Fibroblast of skin of back (primary cell): ENCODE data around the gene ZNF691.
"Not testable (repeated sequence)": the region's sequence is repeated elsewhere in the genome, so short reads cannot be mapped to it uniquely, and the experiment has no call there.

Experiments
- DNase-seq: peaks from one replicate; pipeline ENCODE4 v3.0.0-alpha.2; 2013

The ZNF691 gene

GRCh38 chr1:42861014-42861399 is 14.6 kb downstream of the ZNF691 start:
- no peak for DNase-seq

DNA sequence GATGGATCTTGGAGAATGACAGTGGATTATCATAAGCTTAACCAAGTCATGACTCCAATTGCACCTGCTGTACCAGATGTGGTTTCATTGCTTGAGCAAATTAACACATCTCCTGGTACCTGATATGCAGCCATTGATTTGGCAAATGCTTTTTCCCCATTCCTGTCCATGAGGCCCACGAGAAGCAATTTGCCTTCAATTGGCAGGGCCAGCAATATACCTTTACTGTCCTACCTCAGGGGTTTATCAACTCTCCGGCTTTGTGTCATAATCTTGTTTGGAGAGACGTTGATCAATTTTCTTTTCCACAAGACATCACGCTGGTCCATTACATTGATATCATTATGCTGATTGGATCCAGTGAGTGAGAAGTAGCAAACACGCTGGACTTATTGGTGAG is 20.1 kb downstream of the ZNF691 start:
- DNase-seq: no peak

DNA sequence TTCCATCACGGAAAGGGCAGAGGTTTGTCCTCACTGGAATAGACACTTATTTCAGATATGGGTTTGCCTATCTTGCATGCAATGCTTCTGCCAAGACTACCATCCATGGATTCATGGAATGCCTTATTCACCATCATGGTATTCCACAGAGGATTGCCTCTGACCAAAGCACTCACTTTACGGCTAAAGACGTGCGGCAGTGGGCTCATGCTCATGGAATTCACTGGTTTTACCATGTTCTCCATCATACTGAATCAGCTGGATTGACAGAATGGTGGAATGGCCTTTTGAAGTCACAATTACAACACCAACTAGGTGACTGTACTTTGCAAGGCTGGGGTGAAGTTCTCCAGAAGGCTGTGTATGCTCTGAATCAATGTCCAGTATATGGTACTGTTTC is 22.1 kb downstream of the ZNF691 start:
- peak; percentile 8 for DNase-seq

DNA sequence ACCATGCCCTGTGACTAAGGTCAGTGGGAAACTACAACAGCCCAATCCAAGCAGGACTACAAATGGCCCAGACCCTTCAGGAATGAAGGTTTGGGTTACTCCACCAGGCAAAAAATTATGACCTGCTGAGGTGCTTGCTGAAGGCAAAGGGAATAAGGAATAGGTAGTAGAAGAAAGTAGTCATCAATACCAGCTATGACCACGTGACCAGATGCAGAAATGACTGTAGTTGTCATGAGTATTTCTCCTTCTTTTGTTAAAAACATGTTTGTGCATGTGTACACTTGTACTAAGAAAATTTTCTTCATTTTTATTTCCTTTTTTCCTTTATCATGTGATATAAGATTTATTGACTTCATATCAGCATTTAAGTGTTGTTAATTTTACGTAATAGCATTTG is 22.8 kb downstream of the ZNF691 start:
- not testable (repeated sequence) for DNase-seq

GRCh38 chr1:42869751-42870150 is 23.3 kb downstream of the ZNF691 start:
- DNase-seq: not testable (repeated sequence)

DNA sequence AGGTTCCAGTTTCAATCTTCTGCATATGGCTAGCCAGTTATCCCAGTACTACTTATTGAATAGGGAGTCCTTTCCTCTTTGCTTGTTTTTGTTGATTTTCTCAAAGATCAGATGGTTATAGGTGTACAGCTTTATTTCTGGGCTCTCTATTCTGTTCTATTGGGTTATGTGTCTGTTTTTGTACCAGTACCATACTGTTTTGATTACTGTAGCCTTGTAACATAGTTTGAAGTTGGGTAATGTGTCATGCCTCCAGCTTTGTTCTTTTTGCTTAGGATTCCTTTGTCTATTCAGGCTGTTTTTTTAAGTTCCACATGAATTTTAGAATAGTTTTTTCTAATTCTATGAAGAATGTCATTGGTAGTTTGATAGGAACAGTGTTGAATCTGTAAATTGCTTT is 26.7 kb downstream of the ZNF691 start:
- DNase-seq: not testable (repeated sequence)

GRCh38 chr1:42873670-42874069 is 27.3 kb downstream of the ZNF691 start:
- DNase-seq: no peak

DNA sequence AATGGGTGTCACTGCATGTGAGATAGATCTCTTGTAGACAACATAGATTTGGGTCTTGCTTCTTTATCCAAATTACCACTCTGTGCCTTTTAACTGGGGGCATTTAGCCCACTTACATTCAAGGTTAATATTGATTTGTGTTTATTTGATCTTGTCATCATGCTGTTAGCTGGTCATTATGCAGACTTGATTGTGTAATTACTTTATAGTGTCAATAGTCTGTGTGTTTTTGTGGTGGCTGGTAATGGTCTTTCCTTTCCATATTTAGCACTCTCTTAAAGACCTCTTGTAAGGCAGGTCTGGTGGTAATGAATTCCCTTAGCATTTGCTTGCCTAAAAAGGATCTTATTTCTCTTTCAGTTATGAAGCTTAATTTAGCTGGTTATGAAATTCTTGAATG is 29.6 kb downstream of the ZNF691 start:
- no peak for DNase-seq

DNA sequence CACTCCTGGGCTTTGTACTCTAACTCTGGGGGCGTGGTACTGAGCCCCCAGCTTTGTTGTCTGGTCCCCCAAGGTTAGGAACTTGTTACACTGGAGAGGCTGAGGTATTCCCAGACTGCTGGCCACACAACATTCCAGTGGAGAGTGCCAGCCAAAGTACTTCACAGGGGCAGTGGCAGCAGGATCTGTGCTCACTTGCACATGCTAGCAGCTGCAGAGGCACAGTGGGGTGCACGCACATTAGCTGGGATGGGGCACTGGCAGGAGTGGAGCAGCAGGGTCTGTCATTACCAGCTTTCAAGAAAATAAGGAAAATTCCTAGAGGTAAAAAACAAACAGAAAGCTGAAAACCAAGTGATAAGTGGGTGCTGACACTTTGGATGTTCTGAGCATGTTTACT is 31.0 kb downstream of the ZNF691 start:
- no peak for DNase-seq

- no peak for DNase-seq
These were observed 34.0 kb downstream of the ZNF691 start for GRCh38 chr1:42880384-42880783.

DNA sequence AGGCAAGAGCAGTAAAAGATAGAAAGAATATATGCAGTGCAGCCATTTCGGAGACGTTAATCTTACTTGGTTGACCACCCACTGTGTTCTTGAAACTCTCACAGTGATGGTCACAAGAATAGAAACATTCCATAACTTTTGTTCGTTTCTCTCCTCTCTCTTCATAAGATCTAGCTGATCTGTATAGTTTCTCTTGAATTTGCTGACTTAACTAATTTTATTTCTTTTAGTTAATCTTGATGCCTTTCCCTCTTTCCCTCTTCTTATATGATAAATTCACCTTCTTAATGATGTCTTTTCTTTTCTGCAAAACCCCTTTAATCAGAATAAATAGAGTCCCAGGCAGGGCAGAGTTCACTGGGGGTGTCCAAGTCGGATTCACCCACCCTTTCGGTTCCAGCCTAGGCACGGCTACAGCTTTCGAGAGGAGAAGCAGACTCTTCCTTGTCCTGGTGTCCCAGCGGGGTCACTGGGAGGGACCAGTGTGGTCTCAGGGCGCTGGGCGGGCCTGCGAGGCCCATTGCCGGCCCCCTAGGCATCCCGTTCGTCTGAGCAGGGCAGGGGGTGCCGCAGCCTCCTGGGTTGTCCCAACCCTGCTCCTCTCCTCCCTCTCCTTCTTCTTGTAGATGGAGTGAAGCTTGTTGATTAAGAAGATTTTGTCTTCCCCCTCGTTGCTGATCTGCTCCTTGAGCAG is 39.8 kb downstream of the ZNF691 start:
- DNase-seq: no peak

- no peak for DNase-seq
These were observed 40.4 kb downstream of the ZNF691 start for GRCh38 chr1:42886800-42887199.

DNA sequence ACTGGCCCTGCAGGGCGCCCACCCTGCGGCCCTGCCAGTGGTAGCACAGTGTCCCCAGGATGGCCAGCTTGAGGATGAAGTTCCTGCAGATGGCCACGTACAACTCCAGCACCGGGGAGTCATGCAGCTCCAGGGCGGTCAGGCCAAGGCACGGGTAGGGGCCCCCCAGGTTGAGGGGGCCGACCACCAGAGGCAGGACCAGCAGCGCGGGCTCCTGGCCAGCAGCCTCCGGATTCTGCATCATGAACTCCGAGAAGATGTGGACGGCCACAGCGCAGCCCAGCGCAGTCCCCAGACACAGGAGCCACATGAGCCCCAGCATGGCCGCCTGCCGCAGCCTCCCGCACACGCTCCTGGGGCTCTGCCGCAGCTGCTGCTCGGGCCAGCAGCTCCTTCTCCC is 41.0 kb downstream of the ZNF691 start:
- DNase-seq: no peak

DNA sequence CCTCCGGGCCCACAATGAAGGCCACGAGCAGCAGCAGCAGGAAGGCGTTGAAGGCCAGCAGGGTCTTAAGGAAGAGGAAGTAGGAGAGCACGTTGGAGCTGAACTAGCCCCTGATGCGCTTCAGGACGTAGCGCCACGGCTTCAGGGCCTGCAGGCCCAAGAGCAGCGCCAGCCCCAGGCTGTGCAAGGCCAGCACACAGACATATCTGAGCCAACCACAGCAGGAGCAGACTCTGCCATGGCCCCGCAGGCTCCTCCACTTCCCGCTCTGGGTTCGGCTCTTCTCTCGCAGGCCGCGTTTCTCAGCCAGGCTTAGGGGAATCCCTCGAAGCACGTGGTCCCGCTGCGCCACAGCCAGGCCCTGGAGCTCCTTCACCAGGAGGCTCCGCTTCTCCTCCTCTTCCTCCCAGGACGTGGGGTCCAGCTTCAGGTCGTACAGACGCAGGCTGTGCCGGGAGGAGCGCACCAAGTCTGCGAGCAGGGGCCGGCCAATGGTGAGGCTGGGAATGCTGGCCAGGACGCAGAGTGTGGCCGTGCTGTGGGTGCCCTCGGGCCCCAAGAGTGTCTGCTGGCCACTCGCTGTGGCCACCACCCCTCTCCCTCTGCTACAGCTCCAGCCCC is 41.7 kb downstream of the ZNF691 start:
- no peak for DNase-seq

GRCh38 chr1:42889264-42889663 is 42.9 kb downstream of the ZNF691 start:
- DNase-seq: no peak

DNA sequence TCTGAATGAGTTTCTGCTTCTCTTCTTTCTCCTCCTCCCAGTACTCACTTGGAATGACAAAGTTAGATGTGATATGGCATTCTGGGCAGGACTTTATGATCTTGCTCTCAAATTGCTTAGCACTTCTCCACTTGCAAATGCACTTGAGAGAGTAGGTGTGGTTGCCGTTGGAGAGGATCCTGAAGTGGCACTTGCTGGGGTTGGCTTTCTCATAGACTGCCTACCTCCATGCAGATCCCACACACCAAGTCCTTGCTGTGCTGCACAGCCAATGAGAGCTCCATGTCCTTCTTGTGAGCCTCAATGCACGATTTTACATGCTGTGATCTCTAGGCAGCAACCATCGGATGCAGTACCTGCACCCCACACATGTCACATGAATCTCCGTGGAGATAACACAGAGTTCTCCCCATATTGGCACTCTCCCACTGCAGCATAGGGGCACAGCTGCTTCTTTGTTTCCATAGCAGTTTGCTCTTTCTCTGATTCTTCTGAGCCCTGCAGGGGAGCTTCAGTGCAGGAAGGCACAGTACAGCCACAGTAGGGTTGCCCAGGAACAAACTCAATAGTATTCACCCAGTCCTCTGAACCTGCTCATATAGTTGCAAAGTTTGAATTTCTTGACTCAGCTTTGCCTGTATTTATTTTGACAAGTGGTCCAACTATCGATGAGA is 45.2 kb downstream of the ZNF691 start:
- DNase-seq: no peak

GRCh38 chr1:42899960-42900359 is 53.5 kb downstream of the ZNF691 start:
- not testable (repeated sequence) for DNase-seq
